Measurements from ENCODE around the gene KREMEN1. TPM values are rescaled to one million over a fixed set of nuclear protein-coding genes. Genes with fewer than 3 reads are reported as not detected.

The KREMEN1 gene
- total and polyA plus RNA-seq, 10 of the 15 experiments (the other 5 are each of a cell fraction or from before 2014, with no cell fraction given): 0.10 to 2.5 (median 0.20) TPM; not detected in 1

GRCh38 chr22:29216011-29216872, 143.4 kb downstream of the KREMEN1 start:
- no peaks in the 10 kb centered on the region; the same call in 1 of the 2 replicates for H3K79me2 ChIP-seq (ENCODE audit: control insufficient read depth, insufficient read depth, low read length)
- H3K4me2 ChIP-seq (ENCODE audit: control insufficient read depth, insufficient read depth): no peak overlapping the region
- in situ Hi-C loops (cut with MboI) (no loop called here), intact Hi-C loops (cut with micrococcal nuclease; ENCODE audit: unreplicated experiment) (no loop called here)
- no TSS peak for BruUV-seq (replicated peaks)
- no peaks in the 10 kb centered on the region for H4K20me1 ChIP-seq (ENCODE audit: control insufficient read depth, insufficient read depth)
- 49% methylated on average over 12 of the region's 14 CpGs for WGBS (ENCODE audit: insufficient coverage, insufficient replicate concordance, low lambda C conversion rate, missing lambda C conversion rate)
- TF ChIP-seq LARP7 (IDR thresholded peaks at IDR 0.05) (no peak), NFIC (IDR thresholded peaks at IDR 0.05; ENCODE audit: low read depth, low read length) (no peak), CHD4 (IDR thresholded peaks at IDR 0.05) (no peak)
- TF ChIP-seq, protein P1, sequence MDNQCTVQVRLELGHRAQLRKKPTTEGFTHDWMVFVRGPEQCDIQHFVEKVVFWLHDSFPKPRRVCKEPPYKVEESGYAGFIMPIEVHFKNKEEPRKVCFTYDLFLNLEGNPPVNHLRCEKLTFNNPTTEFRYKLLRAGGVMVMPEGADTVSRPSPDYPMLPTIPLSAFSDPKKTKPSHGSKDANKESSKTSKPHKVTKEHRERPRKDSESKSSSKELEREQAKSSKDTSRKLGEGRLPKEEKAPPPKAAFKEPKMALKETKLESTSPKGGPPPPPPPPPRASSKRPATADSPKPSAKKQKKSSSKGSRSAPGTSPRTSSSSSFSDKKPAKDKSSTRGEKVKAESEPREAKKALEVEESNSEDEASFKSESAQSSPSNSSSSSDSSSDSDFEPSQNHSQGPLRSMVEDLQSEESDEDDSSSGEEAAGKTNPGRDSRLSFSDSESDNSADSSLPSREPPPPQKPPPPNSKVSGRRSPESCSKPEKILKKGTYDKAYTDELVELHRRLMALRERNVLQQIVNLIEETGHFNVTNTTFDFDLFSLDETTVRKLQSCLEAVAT (IDR thresholded peaks at IDR 0.05): no peak
- ChIA-PET POLR2A (interaction anchor here (0.7 to 1.5 kb wide), 3 partner anchors 9 to 40 kb away, joined by 3 to 7 read pairs (median 3); no protein-coding TSS in a partner anchor), CTCF (interaction anchor here (1.0 to 1.5 kb wide), 4 partner anchors 12 to 14 kb away, joined by 3 read pairs; no protein-coding TSS in a partner anchor), RAD21 (ENCODE audit: unreplicated experiment) (interaction anchor here (1.7 to 2.3 kb wide), 2 partner anchors 10 to 14 kb away, joined by 6 to 7 read pairs; partner anchors contain the start of gene EMID1), SMC1A (ENCODE audit: uncharacterized antibody, unreplicated experiment) (interaction anchor here (1.7 to 2.5 kb wide), 3 partner anchors 10 to 29 kb away, joined by 3 to 8 read pairs (median 7); partner anchors contain the start of gene EMID1)
- ATAC-seq: peak; percentile 14
- H3K27ac ChIP-seq (ENCODE audit: control insufficient read depth, insufficient read depth): no peak overlapping the region
- H3K27me3 ChIP-seq (replicated peaks in 1 of 2; ENCODE audit: control insufficient read depth in 2 of 2, insufficient read depth in 2 of 2, low read length in 1 of 2): no peaks in the 10 kb centered on the region
- no peaks in the 10 kb centered on the region for H3K9me3 ChIP-seq (replicated peaks; ENCODE audit: control insufficient read depth, insufficient read depth, low read length)
- no peak for FAIRE-seq
- H3K36me3 ChIP-seq (ENCODE audit: control insufficient read depth in 2 of 2, insufficient read depth in 2 of 2, low read length in 1 of 2): peaks cover 0 to 9% of the 10 kb centered on the region in 2 experiments; a peak in 2 of 4 replicates
- H3K9ac ChIP-seq (ENCODE audit: control insufficient read depth, insufficient read depth, low read length): no peak overlapping the region
- no peak overlapping the region for H3K4me3 ChIP-seq
- H2AFZ ChIP-seq (ENCODE audit: control insufficient read depth, low read depth, low read length): no peak overlapping the region
- DNase-seq (ENCODE audit: low read depth, low spot score): no peak
- peaks cover 10% of the 10 kb centered on the region for H3K4me1 ChIP-seq (ENCODE audit: control insufficient read depth, insufficient read depth, low read length)
